Stimulated activated naive CD8-positive, alpha-beta T cell treated with anti-CD3 and anti-CD28 coated beads, Interleukin-15, Interleukin-2, amounts not matched to agents 100 U/mL and 50 U/mL, for 24 hours (primary cell): ENCODE results near the gene SIDT1.

Experiments used
- ATAC-seq: fragments of 150-1000 bp; cut with Tn5 transposase; one replicate; pipeline ENCODE4 v1.10.0; 2021
- DNase-seq: peaks from one replicate; pipeline ENCODE4 v3.0.0; 2021

The SIDT1 gene

GRCh38 chr3:113531826-113532697, at the start of gene SIDT1:
Gene SIDT1, plus strand, starts transcription at chr3:113532555. Its CDS starts 467 bp downstream, at chr3:113533022.
- peak; percentile 65 for DNase-seq
- peak; percentile 77 for ATAC-seq

- ATAC-seq (no peak), DNase-seq (no peak)
Observed at GRCh38 chr3:113485161-113485609, 47.2 kb upstream of the SIDT1 start.

- no peak for ATAC-seq
- DNase-seq, result no peak
Observed at GRCh38 chr3:113495035-113495434, 37.3 kb upstream of the SIDT1 start.

- ATAC-seq (no peak), DNase-seq (no peak)
Observed at GRCh38 chr3:113496924-113497323, 35.4 kb upstream of the SIDT1 start.

GRCh38 chr3:113498221-113499005, 33.9 kb upstream of the SIDT1 start:
- DNase-seq, result no peak

GRCh38 chr3:113499081-113499480, 33.3 kb upstream of the SIDT1 start:
- ATAC-seq, result no peak
- DNase-seq, result no peak

More at GRCh38 chr3:113498221-113499005, 33.9 kb upstream of the SIDT1 start:
- peak; percentile 32 for ATAC-seq

- no peak for ATAC-seq
- DNase-seq, result no peak
Observed at GRCh38 chr3:113501597-113501996, 30.8 kb upstream of the SIDT1 start.

GRCh38 chr3:113505867-113506266, 26.5 kb upstream of the SIDT1 start:
- ATAC-seq (no peak), DNase-seq (no peak)

GRCh38 chr3:113507501-113508067, 24.8 kb upstream of the SIDT1 start:
- no peak for DNase-seq
- no peak for ATAC-seq

GRCh38 chr3:113508966-113509365, 23.4 kb upstream of the SIDT1 start:
- DNase-seq (no peak), ATAC-seq (no peak)

GRCh38 chr3:113514265-113514769, 18.0 kb upstream of the SIDT1 start:
- ATAC-seq (no peak), DNase-seq (no peak)

GRCh38 chr3:113516115-113516505, 16.2 kb upstream of the SIDT1 start:
- DNase-seq (no peak), ATAC-seq (no peak)

GRCh38 chr3:113521981-113522380, 10.4 kb upstream of the SIDT1 start:
- DNase-seq (no peak), ATAC-seq (no peak)

GRCh38 chr3:113523241-113523640, 9.1 kb upstream of the SIDT1 start:
- DNase-seq (no peak), ATAC-seq (no peak)

GRCh38 chr3:113532698-113533533, 561 bp downstream of the SIDT1 start:
- DNase-seq, result peak; percentile 59
- peak; percentile 56 for ATAC-seq

GRCh38 chr3:113533534-113533892, 1.2 kb downstream of the SIDT1 start:
- DNase-seq (peak; percentile 39), ATAC-seq (peak; percentile 21)

GRCh38 chr3:113534365-113534764, 2.0 kb downstream of the SIDT1 start:
- DNase-seq (no peak), ATAC-seq (no peak)

GRCh38 chr3:113535898-113536297, 3.5 kb downstream of the SIDT1 start:
- ATAC-seq (no peak), DNase-seq (no peak)

GRCh38 chr3:113536627-113537101, 4.3 kb downstream of the SIDT1 start:
- no peak for DNase-seq
- no peak for ATAC-seq

- no peak for ATAC-seq
Observed at GRCh38 chr3:113537155-113537554, 4.8 kb downstream of the SIDT1 start.

GRCh38 chr3:113541519-113541918, 9.2 kb downstream of the SIDT1 start:
- DNase-seq, result no peak
- no peak for ATAC-seq

More at GRCh38 chr3:113537155-113537554, 4.8 kb downstream of the SIDT1 start:
- no peak for DNase-seq
